H1 (cell line): ENCODE results near the gene TSPAN4. TPM values are rescaled to one million over a fixed set of nuclear protein-coding genes. Genes with fewer than 3 reads are reported as not detected.
A peak's percentile ranks its signal among the peaks of the same experiment; 100 is the strongest.

Experiments used
- CTCF ChIA-PET: fragments of 300-600 bp; sonication (Branson Sonifier 250); formaldehyde crosslinking; loops from one replicate; lab custom pipeline; 2021; ENCODE audit not compliant: partially characterized antibody; lab: Charles Lee
- POLR2A ChIA-PET: fragments of 300-600 bp; sonication (Branson Sonifier 250); formaldehyde crosslinking; loops from one replicate; lab custom pipeline; 2021; ENCODE audit warnings: inconsistent platforms; ENCODE audit not compliant: partially characterized antibody; lab: Charles Lee
- DNase-seq, 2 experiments: peaks; one replicate each; pipeline versions ENCODE4 v3.0.0 to v3.0.0-alpha.2; 2010 to 2022; ENCODE audit warnings: low spot score in 2 of 2, low read depth in 1 of 2, mixed read lengths in 1 of 2
- FAIRE-seq: peaks from 2 replicates; lab custom pipeline; 2011; peaks lifted over from hg19 to GRCh38; lab: Jason Lieb, UNC
- H2AFZ ChIP-seq: 2 replicates; pipeline ENCODE4 v1.8.1; 2012; ENCODE audit warnings: low read length, inconsistent platforms
- H2AK5ac ChIP-seq: 2 replicates; pipeline ENCODE4 v1.6.1; 2013; ENCODE audit warnings: low read depth, low read length
- H2BK120ac ChIP-seq: replicated peaks from 2 replicates; pipeline ENCODE3; 2013; ENCODE audit warnings: low read depth, low read length, inconsistent platforms
- H2BK12ac ChIP-seq: 2 replicates; pipeline ENCODE4 v1.6.1; 2013; ENCODE audit warnings: low read depth, low read length
- H2BK15ac ChIP-seq: 2 replicates; pipeline ENCODE4 v1.6.1; 2013; ENCODE audit warnings: low read length
- H2BK20ac ChIP-seq: 2 replicates; pipeline ENCODE4 v1.6.1; 2013; ENCODE audit warnings: low read length
- H2BK5ac ChIP-seq: 2 replicates; pipeline ENCODE4 v1.6.1; 2013; ENCODE audit warnings: low read depth, low read length
- H3K14ac ChIP-seq: 2 replicates; pipeline ENCODE4 v1.6.1; 2013; ENCODE audit warnings: inconsistent platforms; ENCODE audit not compliant: insufficient read length
- H3K18ac ChIP-seq: 2 replicates; pipeline ENCODE4 v1.6.1; 2013; ENCODE audit warnings: low read length; ENCODE audit errors: extremely low read depth
- H3K23ac ChIP-seq: 2 replicates; pipeline ENCODE4 v1.6.1; 2013; ENCODE audit warnings: inconsistent platforms; ENCODE audit not compliant: insufficient read length
- H3K23me2 ChIP-seq: 2 replicates; pipeline ENCODE4 v1.6.1; 2013; ENCODE audit warnings: low read depth, low read length
- H3K27ac ChIP-seq: 2 replicates; pipeline ENCODE4 v1.6.1; 2011; ENCODE audit warnings: low read depth, low read length, inconsistent platforms
- H3K27me3 ChIP-seq, 4 experiments: replicated peaks in 1 of 4; 1 replicate in 1 of 4; 2 replicates in 3 of 4; pipeline versions ENCODE4 v1.6.1 to v1.8.1; 2011 to 2013; ENCODE audit warnings: low read length in 3 of 4, mild to moderate bottlenecking in 3 of 4, inconsistent platforms in 2 of 4, mixed read lengths in 2 of 4, moderate library complexity in 1 of 4; ENCODE audit not compliant: control insufficient read depth in 3 of 4, insufficient read depth in 3 of 4; ENCODE audit errors: extremely low read depth in 1 of 4
- H3K36me3 ChIP-seq, 4 experiments: 2 replicates each; pipeline versions ENCODE4 v1.6.1 to v1.8.1; 2011 to 2013; ENCODE audit warnings: mild to moderate bottlenecking in 4 of 4, low read length in 3 of 4, moderate library complexity in 2 of 4, control low read depth in 1 of 4, inconsistent platforms in 1 of 4; ENCODE audit not compliant: insufficient read depth in 4 of 4, control insufficient read depth in 2 of 4
- H3K4ac ChIP-seq: replicated peaks from 2 replicates; pipeline ENCODE3; 2013; ENCODE audit warnings: low read length, low read depth, mixed read lengths, inconsistent platforms; ENCODE audit not compliant: insufficient read length
- H3K4me1 ChIP-seq, 4 experiments: replicated peaks in 1 of 4; 1 replicate in 1 of 4; 2 replicates in 3 of 4; pipeline versions ENCODE4 v1.6.1 to v1.8.1; 2011 to 2013; ENCODE audit warnings: low read length in 3 of 4, inconsistent platforms in 2 of 4, mixed read lengths in 1 of 4; ENCODE audit not compliant: insufficient read depth in 4 of 4, control insufficient read depth in 3 of 4
- H3K4me2 ChIP-seq, 2 experiments: 2 replicates each; pipeline versions ENCODE4 v1.6.1 to v1.8.1; 2011 to 2013; ENCODE audit warnings: low read depth in 2 of 2, low read length in 2 of 2, control low read depth in 1 of 2, inconsistent platforms in 1 of 2, mild to moderate bottlenecking in 1 of 2; ENCODE audit not compliant: insufficient read depth in 1 of 2
- H3K4me3 ChIP-seq, 4 experiments: fragments of 200-600, 300-600 bp in 1 of 4; sonication (generic), shearing (Covaris generic), sonication (Bioruptor Twin) in 1 of 4; 2 replicates each; pipeline versions ENCODE4 v1.5.1 to v1.8.1; 2011 to 2016; ENCODE audit warnings: low read length in 4 of 4, low read depth in 3 of 4, control low read depth in 2 of 4, inconsistent platforms in 2 of 4, mild to moderate bottlenecking in 2 of 4, mixed read lengths in 1 of 4, moderate library complexity in 1 of 4; ENCODE audit not compliant: insufficient read depth in 2 of 4; ENCODE audit errors: extremely low read depth in 1 of 4
- H3K56ac ChIP-seq: replicated peaks from 2 replicates; pipeline ENCODE3; 2013; ENCODE audit warnings: low read depth, mild to moderate bottlenecking, mixed read lengths, low read length, inconsistent platforms; ENCODE audit not compliant: insufficient read length
- H3K79me1 ChIP-seq: 2 replicates; pipeline ENCODE4 v1.6.1; 2013; ENCODE audit warnings: low read depth, low read length, control low read depth
- H3K79me2 ChIP-seq, 2 experiments: 2 replicates each; pipeline versions ENCODE4 v1.6.1 to v1.8.1; 2012 to 2013; ENCODE audit warnings: low read length in 2 of 2, mild to moderate bottlenecking in 2 of 2, inconsistent platforms in 1 of 2; ENCODE audit not compliant: insufficient read depth in 2 of 2, control insufficient read depth in 1 of 2
- H3K9ac ChIP-seq, 4 experiments: replicated peaks in 1 of 4; 1 replicate in 1 of 4; 2 replicates in 3 of 4; pipeline versions ENCODE4 v1.6.1 to v1.8.1; 2011 to 2013; ENCODE audit warnings: low read depth in 3 of 4, low read length in 3 of 4, control low read depth in 2 of 4, mild to moderate bottlenecking in 2 of 4, moderate library complexity in 2 of 4, inconsistent platforms in 1 of 4; ENCODE audit errors: extremely low read depth in 1 of 4
- H3K9me3 ChIP-seq, 2 experiments: 2 replicates each; pipeline versions ENCODE4 v1.6.1 to v1.8.1; 2012 to 2013; ENCODE audit warnings: mild to moderate bottlenecking in 2 of 2, moderate library complexity in 2 of 2, control low read depth in 1 of 2, inconsistent platforms in 1 of 2, low read depth in 1 of 2, low read length in 1 of 2, mixed read lengths in 1 of 2; ENCODE audit not compliant: insufficient read depth in 2 of 2
- H4K20me1 ChIP-seq, 2 experiments: replicated peaks in 1 of 2; 2 replicates each; pipeline versions ENCODE3 to v1.8.1; 2011 to 2013; ENCODE audit warnings: inconsistent platforms in 2 of 2, low read length in 2 of 2, mild to moderate bottlenecking in 1 of 2; ENCODE audit not compliant: insufficient read depth in 2 of 2, control insufficient read depth in 1 of 2
- H4K5ac ChIP-seq: 2 replicates; pipeline ENCODE4 v1.6.1; 2013; ENCODE audit warnings: low read length, low read depth, mixed read lengths, inconsistent platforms; ENCODE audit not compliant: insufficient read length
- H4K8ac ChIP-seq: 2 replicates; pipeline ENCODE4 v1.8.0; 2013; ENCODE audit warnings: mild to moderate bottlenecking, moderate library complexity, low read length, inconsistent platforms; ENCODE audit not compliant: insufficient read depth; ENCODE audit errors: extremely low read depth
- H4K91ac ChIP-seq: replicated peaks from 2 replicates; pipeline ENCODE3; 2013; ENCODE audit warnings: low read length, mixed read lengths, inconsistent platforms; ENCODE audit not compliant: insufficient read length
- CEBPB ChIP-seq: IDR thresholded peaks from 2 replicates; pipeline ENCODE4 v1.6.1; 2012; ENCODE audit warnings: low read depth, low read length
- HDAC2 ChIP-seq, 2 experiments: fragments of 300-600 bp in 1 of 2; sonication (generic) in 1 of 2; IDR thresholded peaks; 2 replicates each; pipeline ENCODE4 v1.6.1; 2011 to 2012; ENCODE audit warnings: low read depth in 2 of 2, low read length in 2 of 2, mild to moderate bottlenecking in 2 of 2, moderate library complexity in 2 of 2, borderline replicate concordance in 1 of 2, inconsistent platforms in 1 of 2
- RAD21 ChIP-seq, 2 experiments: IDR thresholded peaks in 1 of 2; conservative IDR thresholded peaks in 1 of 2; 2 replicates each; pipeline ENCODE4 v1.6.1; 2011; ENCODE audit warnings: low read depth in 2 of 2, low read length in 2 of 2, improper control_type of control experiment in 1 of 2, inconsistent platforms in 1 of 2, mild to moderate bottlenecking in 1 of 2, moderate library complexity in 1 of 2
- RBBP5 ChIP-seq: IDR thresholded peaks from 2 replicates; pipeline ENCODE4 v1.7.1; 2012; ENCODE audit warnings: low read depth, mild to moderate bottlenecking, inconsistent platforms, low read length, moderate library complexity, borderline replicate concordance
- SAP30 ChIP-seq: fragments of 300-600 bp; sonication (generic); IDR thresholded peaks from 2 replicates; pipeline ENCODE4 v1.7.1; 2012; ENCODE audit warnings: low read length, moderate library complexity, mild to moderate bottlenecking, inconsistent platforms; ENCODE audit not compliant: insufficient read depth, insufficient replicate concordance
- TBP ChIP-seq: IDR thresholded peaks from 2 replicates; pipeline ENCODE4 v1.6.1; 2011; ENCODE audit warnings: low read depth, low read length, improper control_type of control experiment
- TEAD4 ChIP-seq: IDR thresholded peaks from 2 replicates; pipeline ENCODE4 v1.6.1; 2012; ENCODE audit warnings: low read depth, low read length, inconsistent platforms, mixed read lengths
- WGBS, 2 experiments: shearing (Covaris generic) in 1 of 2; methylation state at CpG; one replicate each; pipeline versions ENCODE4 v1.1.6 to v1.1.7; 2013 to 2015; ENCODE audit warnings: low lambda C conversion rate in 2 of 2, mixed read lengths in 2 of 2, inconsistent platforms in 1 of 2, low coverage in 1 of 2, missing lambda C conversion rate in 1 of 2; ENCODE audit not compliant: insufficient replicate concordance in 2 of 2, insufficient coverage in 1 of 2, insufficient read length in 1 of 2; ENCODE audit errors: extremely low coverage in 1 of 2, missing lambda C conversion rate in 1 of 2; 5-methylcytosine and 5-hydroxymethylcytosine counted together
- polyA plus RNA-seq, 7 experiments: library from polyadenylated mRNA; depleted of rRNA in 3 of 7; stranded (reverse) in 5 of 7; unstranded in 2 of 7; fragments of >200 nt in 5 of 7; fragments of 200-250 nt in 2 of 7; gene quantifications; 1 replicate in 5 of 7; 2 replicates in 1 of 7; 4 replicates in 1 of 7; pipeline versions ENCODE4 v1.2.1 to v1.2.3, GENCODE V29; 2011 to 2013; ENCODE audit warnings: missing spikeins in 2 of 7, mixed read lengths in 2 of 7
- total RNA-seq: library from RNA; stranded (reverse); fragmentation: NEBNext Ultra II Directional; extraction: Animal tissue kit (Norgen Biotek cat#: 25700); gene quantifications from 2 replicates; pipeline ENCODE4 v1.2.1, GENCODE V29; 2021
- TF ChIP-seq, protein P1 (sequence below): IDR thresholded peaks from 2 replicates; pipeline ENCODE4 v1.6.1; 2012; ENCODE audit warnings: inconsistent platforms

TSPAN4 gene
- total and polyA plus RNA-seq, 2 of the 8 experiments (the other 6 are each of a cell fraction or from before 2014, with no cell fraction given) = 74.1 to 145 TPM

GRCh38 chr11:855796-856195, 13.1 kb downstream of the TSPAN4 start:
- no peaks in the 10 kb centered on the region for H3K9me3 ChIP-seq
- H2BK120ac ChIP-seq = no peak overlapping the region
- H3K4ac ChIP-seq = no peak overlapping the region
- no peak overlapping the region for H4K8ac ChIP-seq
- H3K27ac ChIP-seq = no peak overlapping the region
- H2BK20ac ChIP-seq = no peak overlapping the region
- H2AK5ac ChIP-seq = no peak overlapping the region
- no peak overlapping the region for H2BK12ac ChIP-seq
- peaks cover 0 to 2% (median under 1%) of the 10 kb centered on the region in 4 experiments; a peak in 3 of 7 replicates for H3K27me3 ChIP-seq
- no peaks in the 10 kb centered on the region; a peak in 1 of 4 replicates for H3K79me2 ChIP-seq
- H4K20me1 ChIP-seq = peaks cover 24 to 60% of the 10 kb centered on the region in 2 experiments
- ChIA-PET POLR2A (interaction anchor here (0.8 to 13.8 kb wide), 5 partner anchors 12 to 195 kb away, joined by 3 to 234 read pairs (median 4); partner anchors contain the start of genes CD151, POLR2L, RPLP2 and TSPAN4), CTCF (interaction anchor here (1.0 to 10.5 kb wide), 11 partner anchors 9 to 195 kb away, joined by 3 to 74 read pairs (median 4); partner anchors contain the start of gene TSPAN4)
- FAIRE-seq = no peak
- H2BK15ac ChIP-seq = no peak overlapping the region
- 95% methylated on average over 8 of the region's 12 CpGs; no CpG with 5 or more reads in 1 of the 2 experiments for WGBS, 2 experiments
- H3K9ac ChIP-seq = no peak overlapping the region
- no peak overlapping the region for H2AFZ ChIP-seq
- H4K91ac ChIP-seq = no peak overlapping the region
- no peak overlapping the region for H3K56ac ChIP-seq
- peak in 1 of 2 experiments; percentile 53 for DNase-seq
- peaks cover 5% of the 10 kb centered on the region; the same call in 1 of the 2 replicates for H3K23me2 ChIP-seq
- no peaks in the 10 kb centered on the region for H3K36me3 ChIP-seq
- no peak overlapping the region for H3K4me2 ChIP-seq
- no peak overlapping the region for H3K4me3 ChIP-seq
- H3K4me1 ChIP-seq = peaks cover 0 to 23% (median 17%) of the 10 kb centered on the region in 4 experiments; a peak in 6 of 7 replicates
- H3K79me1 ChIP-seq = peaks cover 5% of the 10 kb centered on the region
- no peak overlapping the region for H3K18ac ChIP-seq
- H4K5ac ChIP-seq = no peak overlapping the region
- no peak overlapping the region for H3K14ac ChIP-seq
- TF ChIP-seq SAP30 (no peak), CEBPB (no peak), TBP (no peak), TEAD4 (no peak), RBBP5 (no peak), HDAC2 (IDR thresholded peaks at IDR 0.05; ENCODE audit: borderline replicate concordance in 1 of 2, low read depth in 2 of 2, low read length in 2 of 2) (no peak), RAD21 (IDR thresholded peaks at IDR 0.05 in 1 of 2, conservative IDR thresholded peaks at IDR 0.05 in 1 of 2; ENCODE audit: low read depth in 2 of 2, low read length in 2 of 2) (no peak)
- TF ChIP-seq, protein P1, sequence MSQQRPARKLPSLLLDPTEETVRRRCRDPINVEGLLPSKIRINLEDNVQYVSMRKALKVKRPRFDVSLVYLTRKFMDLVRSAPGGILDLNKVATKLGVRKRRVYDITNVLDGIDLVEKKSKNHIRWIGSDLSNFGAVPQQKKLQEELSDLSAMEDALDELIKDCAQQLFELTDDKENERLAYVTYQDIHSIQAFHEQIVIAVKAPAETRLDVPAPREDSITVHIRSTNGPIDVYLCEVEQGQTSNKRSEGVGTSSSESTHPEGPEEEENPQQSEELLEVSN = no peak
- H2BK5ac ChIP-seq = no peak overlapping the region
- H3K23ac ChIP-seq = no peak overlapping the region
